KMS-11 (cell line): ENCODE data around the gene LIF.

ENCODE experiments used
- H2AFZ ChIP-seq: fragments of 200-600 bp; sonication (generic); 2 replicates; pipeline ENCODE4 v1.6.1; 2016; ENCODE audit warnings: antibody characterized with exemption, mixed run types, low read depth
- H3K27ac ChIP-seq: fragments of 200-600 bp; sonication (generic); 2 replicates; pipeline ENCODE4 v1.6.1; 2016; ENCODE audit warnings: mild to moderate bottlenecking, mixed run types
- H3K27me3 ChIP-seq: fragments of 200-600 bp; sonication (generic); 2 replicates; pipeline ENCODE4 v1.6.1; 2017; ENCODE audit warnings: mild to moderate bottlenecking, low read depth, mixed run types, moderate library complexity; ENCODE audit not compliant: insufficient read depth
- H3K36me3 ChIP-seq: fragments of 200-600 bp; sonication (generic); 2 replicates; pipeline ENCODE4 v1.6.1; 2017; ENCODE audit warnings: mild to moderate bottlenecking, mixed run types; ENCODE audit not compliant: insufficient read depth
- H3K4me1 ChIP-seq: fragments of 200-600 bp; sonication (generic); 2 replicates; pipeline ENCODE4 v1.6.1; 2016; ENCODE audit warnings: mild to moderate bottlenecking, low read depth, mixed run types; ENCODE audit not compliant: poor library complexity, severe bottlenecking
- H3K4me2 ChIP-seq: fragments of 200-600 bp; sonication (generic); 2 replicates; pipeline ENCODE4 v1.7.0; 2016; ENCODE audit warnings: mild to moderate bottlenecking, mixed run types
- H3K4me3 ChIP-seq: fragments of 200-600 bp; sonication (generic); IDR thresholded peaks from 2 replicates; pipeline ENCODE4 v1.6.1; 2017; ENCODE audit warnings: low read depth, low read length, mixed read lengths; ENCODE audit not compliant: insufficient read depth
- H3K79me2 ChIP-seq: fragments of 200-600 bp; sonication (generic); 2 replicates; pipeline ENCODE4 v1.6.1; 2016; ENCODE audit warnings: low read depth, mixed run types; ENCODE audit not compliant: insufficient read depth
- H3K9ac ChIP-seq: fragments of 200-600 bp; sonication (generic); 2 replicates; pipeline ENCODE4 v1.6.1; 2016; ENCODE audit warnings: mild to moderate bottlenecking, mixed run types
- H4K20me1 ChIP-seq: fragments of 200-600 bp; sonication (generic); 2 replicates; pipeline ENCODE4 v1.6.1; 2016; ENCODE audit warnings: mild to moderate bottlenecking, mixed run types; ENCODE audit not compliant: insufficient read depth
- CTCF ChIP-seq: fragments of 200-600 bp; sonication (generic); conservative IDR thresholded peaks from 2 replicates; pipeline ENCODE4 v1.6.1; 2017; ENCODE audit warnings: low read depth, mild to moderate bottlenecking, antibody characterized with exemption, low read length, moderate library complexity, mixed read lengths

Gene LIF

GRCh38 chr22:30205281-30206115, 41.1 kb downstream of the LIF start:
- TF ChIP-seq CTCF = no peak

GRCh38 chr22:30204742-30205111, 41.8 kb downstream of the LIF start:
- Histone ChIP-seq H3K27me3 (no peaks in the 10 kb centered on the region; the same call in 1 of the 2 replicates), H3K9ac (no peak overlapping the region), H3K36me3 (no peaks in the 10 kb centered on the region), H3K4me1 (peaks cover under 1% of the 10 kb centered on the region), H4K20me1 (no peaks in the 10 kb centered on the region), H3K4me2 (no peak overlapping the region), H3K27ac (no peak overlapping the region), H2AFZ (no peak overlapping the region), H3K4me3 (no peak overlapping the region), H3K79me2 (no peaks in the 10 kb centered on the region)
- TF ChIP-seq CTCF = no peak

More at GRCh38 chr22:30205281-30206115, 41.1 kb downstream of the LIF start:
- H3K4me3 ChIP-seq = no peak overlapping the region
- no peaks in the 10 kb centered on the region for H4K20me1 ChIP-seq
- H3K9ac ChIP-seq = no peak overlapping the region
- no peaks in the 10 kb centered on the region for H3K36me3 ChIP-seq
- no peaks in the 10 kb centered on the region for H3K79me2 ChIP-seq
- H2AFZ ChIP-seq = no peak overlapping the region
- no peak overlapping the region for H3K27ac ChIP-seq
- no peak overlapping the region for H3K4me2 ChIP-seq
- H3K4me1 ChIP-seq = no peaks in the 10 kb centered on the region
- no peaks in the 10 kb centered on the region; the same call in 1 of the 2 replicates for H3K27me3 ChIP-seq

- no peak overlapping the region for H3K27ac ChIP-seq
These were observed 42.4 kb downstream of the LIF start for GRCh38 chr22:30204015-30204741.

GRCh38 chr22:30202531-30203006, 44.0 kb downstream of the LIF start:
- Histone ChIP-seq H4K20me1 (no peaks in the 10 kb centered on the region), H3K4me3 (no peak overlapping the region), H3K79me2 (no peaks in the 10 kb centered on the region), H3K36me3 (no peaks in the 10 kb centered on the region), H3K4me1 (peaks cover 16% of the 10 kb centered on the region), H2AFZ (no peak overlapping the region), H3K9ac (no peak overlapping the region), H3K27me3 (no peaks in the 10 kb centered on the region; the same call in 1 of the 2 replicates), H3K27ac (no peak overlapping the region), H3K4me2 (no peak overlapping the region)
- TF ChIP-seq CTCF = no peak

More at GRCh38 chr22:30204015-30204741, 42.4 kb downstream of the LIF start:
- no peak overlapping the region for H3K9ac ChIP-seq
- H3K4me1 ChIP-seq = peaks cover 6% of the 10 kb centered on the region
- no peaks in the 10 kb centered on the region for H3K79me2 ChIP-seq
- H3K36me3 ChIP-seq = no peaks in the 10 kb centered on the region
- H4K20me1 ChIP-seq = no peaks in the 10 kb centered on the region
- H2AFZ ChIP-seq = no peak overlapping the region
- no peak overlapping the region for H3K4me3 ChIP-seq
- no peak for TF ChIP-seq CTCF
- no peak overlapping the region for H3K4me2 ChIP-seq
- H3K27me3 ChIP-seq = no peaks in the 10 kb centered on the region; the same call in 1 of the 2 replicates
